ENCODE data around the gene S100A9.

Gene S100A9

GRCh38 chr1:153392822-153393221 lies 35.2 kb downstream of the S100A9 start:
- TF ChIP-seq PATZ1 (CRISPR knock-in tag; IDR thresholded peaks at IDR 0.05; ENCODE audit: borderline replicate concordance) (no peak), SNAI2 (CRISPR knock-in tag; IDR thresholded peaks at IDR 0.05) (no peak), BACH2 (CRISPR knock-in tag; IDR thresholded peaks at IDR 0.05; ENCODE audit: borderline replicate concordance) (no peak), ARNTL (CRISPR knock-in tag; IDR thresholded peaks at IDR 0.05; ENCODE audit: borderline replicate concordance, low read depth) (no peak), ZNF8 (CRISPR knock-in tag; IDR thresholded peaks at IDR 0.05) (no peak), POU6F1 (CRISPR knock-in tag; IDR thresholded peaks at IDR 0.05; ENCODE audit: borderline replicate concordance, low read depth) (no peak), ZC3H10 (CRISPR knock-in tag; IDR thresholded peaks at IDR 0.05) (no peak), OSR1 (CRISPR knock-in tag; IDR thresholded peaks at IDR 0.05) (no peak), ISL1 (CRISPR knock-in tag; IDR thresholded peaks at IDR 0.05) (no peak), RARB (CRISPR knock-in tag; IDR thresholded peaks at IDR 0.05) (no peak)
- no peak for ATAC-seq

GRCh38 chr1:153393926-153394325 lies 36.3 kb downstream of the S100A9 start:
- peak; percentile 25; the same call in 1 of the 3 replicates for ATAC-seq
- TF ChIP-seq CSRNP3 (CRISPR knock-in tag; IDR thresholded peaks at IDR 0.05) (no peak), ZC3H10 (CRISPR knock-in tag; IDR thresholded peaks at IDR 0.05) (no peak), ESRRG (CRISPR knock-in tag; IDR thresholded peaks at IDR 0.05) (no peak), GLIS3 (CRISPR knock-in tag; IDR thresholded peaks at IDR 0.05) (no peak), ZFP3 (CRISPR knock-in tag; IDR thresholded peaks at IDR 0.05) (no peak), ZNF70 (CRISPR knock-in tag; IDR thresholded peaks at IDR 0.05) (no peak), ZFP30 (CRISPR knock-in tag; IDR thresholded peaks at IDR 0.05) (no peak), OSR1 (CRISPR knock-in tag; IDR thresholded peaks at IDR 0.05) (no peak)

GRCh38 chr1:153394391-153394790 lies 36.7 kb downstream of the S100A9 start:
- no peak for ATAC-seq

GRCh38 chr1:153395136-153395685 lies 37.6 kb downstream of the S100A9 start:
- ATAC-seq = peak; percentile 16; the same call in 1 of the 3 replicates
- TF ChIP-seq ZNF565 (CRISPR knock-in tag; conservative IDR thresholded peaks at IDR 0.05; ENCODE audit: low read depth) = no peak
- TF ChIP-seq ZNF70 (CRISPR knock-in tag; IDR thresholded peaks at IDR 0.05) = no peak
- no peak for TF ChIP-seq CSDC2 (CRISPR knock-in tag; IDR thresholded peaks at IDR 0.05)
- no peak for TF ChIP-seq CREB5 (CRISPR knock-in tag; IDR thresholded peaks at IDR 0.05; ENCODE audit: low read depth)
- no peak for TF ChIP-seq OSR1 (CRISPR knock-in tag; IDR thresholded peaks at IDR 0.05)
- TF ChIP-seq POU6F1 (CRISPR knock-in tag; IDR thresholded peaks at IDR 0.05; ENCODE audit: borderline replicate concordance, low read depth) = no peak
- no peak for TF ChIP-seq BACH2 (CRISPR knock-in tag; IDR thresholded peaks at IDR 0.05; ENCODE audit: borderline replicate concordance)
- TF ChIP-seq ESRRG (CRISPR knock-in tag; IDR thresholded peaks at IDR 0.05) = no peak
- no peak for TF ChIP-seq ZC3H10 (CRISPR knock-in tag; IDR thresholded peaks at IDR 0.05)
- no peak for TF ChIP-seq TCF4 (CRISPR knock-in tag; IDR thresholded peaks at IDR 0.05; ENCODE audit: borderline replicate concordance)
- no peak for TF ChIP-seq CSRNP3 (CRISPR knock-in tag; IDR thresholded peaks at IDR 0.05)
- no peak for TF ChIP-seq PPARA (CRISPR knock-in tag; IDR thresholded peaks at IDR 0.05; ENCODE audit: borderline replicate concordance)
- no peak for TF ChIP-seq ZFP3 (CRISPR knock-in tag; IDR thresholded peaks at IDR 0.05)
- TF ChIP-seq GLIS3 (CRISPR knock-in tag; IDR thresholded peaks at IDR 0.05) = no peak
- TF ChIP-seq ZFP30 (CRISPR knock-in tag; IDR thresholded peaks at IDR 0.05) = no peak
- no peak for TF ChIP-seq ISL1 (CRISPR knock-in tag; IDR thresholded peaks at IDR 0.05)

More at GRCh38 chr1:153394391-153394790, 36.7 kb downstream of the S100A9 start:
- TF ChIP-seq CSDC2 (CRISPR knock-in tag; IDR thresholded peaks at IDR 0.05) (no peak), PATZ1 (CRISPR knock-in tag; IDR thresholded peaks at IDR 0.05; ENCODE audit: borderline replicate concordance) (no peak), TCF4 (CRISPR knock-in tag; IDR thresholded peaks at IDR 0.05; ENCODE audit: borderline replicate concordance) (no peak), OSR1 (CRISPR knock-in tag; IDR thresholded peaks at IDR 0.05) (no peak), ZFP3 (CRISPR knock-in tag; IDR thresholded peaks at IDR 0.05) (no peak)

Data from SK-N-SH treated with all-trans-retinoic acid at 6 μM for 48 hours (cell line).